NCI-H2029 (cell line): ENCODE results near the gene ENTHD1.

Experiments
- DNase-seq: peaks from one replicate; lab custom pipeline; 2025; lab: John Stamatoyannopoulos, UW

The ENTHD1 gene, protein sequence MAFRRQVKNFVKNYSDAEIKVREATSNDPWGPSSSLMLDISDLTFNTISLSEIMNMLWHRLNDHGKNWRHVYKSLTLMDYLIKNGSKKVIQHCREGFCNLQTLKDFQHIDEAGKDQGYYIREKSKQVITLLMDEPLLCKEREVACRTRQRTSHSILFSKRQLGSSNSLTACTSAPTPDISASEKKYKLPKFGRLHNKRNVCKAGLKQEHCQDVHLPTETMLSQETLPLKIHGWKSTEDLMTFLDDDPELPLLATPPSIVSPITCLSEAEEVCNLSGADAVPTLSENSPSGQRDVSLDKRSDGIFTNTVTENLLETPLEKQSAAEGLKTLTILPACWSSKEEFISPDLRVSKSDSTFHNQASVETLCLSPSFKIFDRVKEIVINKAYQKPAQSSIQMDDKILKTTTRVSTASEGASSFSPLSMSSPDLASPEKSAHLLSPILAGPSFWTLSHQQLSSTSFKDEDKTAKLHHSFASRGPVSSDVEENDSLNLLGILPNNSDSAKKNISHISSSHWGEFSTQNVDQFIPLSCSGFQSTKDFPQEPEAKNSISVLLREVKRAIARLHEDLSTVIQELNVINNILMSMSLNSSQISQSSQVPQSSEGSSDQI

DNA sequence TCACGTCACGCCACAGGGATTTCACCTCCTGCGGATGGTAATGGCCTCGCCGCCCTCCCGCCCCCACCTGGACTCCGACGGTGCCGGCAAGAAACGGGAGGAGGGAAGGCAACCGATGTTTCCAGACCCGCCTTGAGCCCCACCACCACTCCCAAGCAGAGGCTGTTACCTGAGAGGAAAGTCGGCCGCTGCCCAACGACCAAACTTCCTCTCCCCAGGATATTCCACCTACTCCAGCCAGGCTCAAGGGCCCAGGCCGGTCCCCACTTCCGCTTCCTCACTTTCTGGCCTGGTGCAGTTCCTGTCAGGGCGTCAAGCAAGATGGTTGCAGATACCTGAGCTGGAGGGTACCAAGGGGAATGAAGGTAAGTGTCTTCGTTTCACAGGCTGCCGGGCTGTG, at the start of gene ENTHD1:
Gene ENTHD1, minus strand, starts transcription at position 235 of the 400 bp plus-strand sequence. CDS start 6,012 bp downstream, outside the sequence.
- DNase-seq = no peak

DNA sequence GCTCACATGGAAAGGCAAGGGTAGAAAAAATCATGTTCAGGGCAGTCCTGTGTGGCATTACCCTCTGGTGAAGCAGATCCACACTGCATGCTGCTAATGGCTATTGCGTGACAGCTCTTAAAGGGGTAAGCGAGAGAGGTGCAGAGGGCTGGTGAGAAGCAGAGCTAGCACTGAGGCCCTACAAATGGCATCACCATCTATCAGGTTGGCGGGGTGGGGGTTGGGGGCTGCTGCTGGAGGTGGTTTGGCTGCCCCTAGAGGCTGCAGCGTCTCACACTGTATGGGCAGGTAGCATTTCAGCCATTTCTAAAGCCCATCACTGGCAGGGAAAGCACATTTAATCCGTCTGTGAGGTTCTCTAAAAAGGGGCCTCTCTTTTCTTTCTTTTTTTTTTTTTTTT, 49.8 kb upstream of the ENTHD1 start:
- peak; percentile 40 for DNase-seq

DNA sequence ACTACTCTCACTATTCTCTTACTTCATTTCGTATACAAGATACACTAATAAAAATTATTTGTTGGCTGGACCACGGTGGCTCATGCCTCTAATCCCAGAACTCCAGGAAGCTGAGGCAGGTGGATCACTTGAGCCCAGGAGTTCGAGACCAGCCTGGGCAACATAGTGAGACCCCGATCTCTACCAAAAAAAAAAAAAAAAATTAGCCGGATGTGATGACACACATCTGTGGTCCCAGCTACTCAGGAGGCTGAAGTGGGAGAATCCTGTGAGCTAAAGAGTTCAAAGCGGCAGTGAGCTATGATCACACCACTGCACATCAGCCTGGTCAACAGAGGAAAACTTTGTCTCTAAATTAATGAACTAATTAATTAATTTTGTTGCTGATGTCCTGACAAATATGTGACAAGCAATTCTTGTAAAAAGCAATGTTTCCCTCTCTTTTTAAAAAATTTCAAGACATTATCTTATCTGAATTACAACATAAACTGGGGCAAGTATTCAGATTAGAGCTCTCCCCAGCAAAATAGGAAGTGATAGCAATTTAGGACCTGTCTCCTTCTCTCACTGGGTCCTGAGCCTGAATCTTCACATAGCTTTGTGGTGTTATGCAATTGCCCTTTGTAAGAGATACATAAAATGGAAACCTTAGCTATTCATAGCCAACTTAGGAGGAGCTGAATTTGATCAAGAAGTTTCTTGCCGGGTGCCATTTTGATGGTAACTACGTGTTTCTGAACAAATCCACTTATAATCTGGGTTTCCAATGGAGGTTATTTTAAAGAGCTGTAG, 49.1 kb upstream of the ENTHD1 start:
- DNase-seq = no peak

DNA sequence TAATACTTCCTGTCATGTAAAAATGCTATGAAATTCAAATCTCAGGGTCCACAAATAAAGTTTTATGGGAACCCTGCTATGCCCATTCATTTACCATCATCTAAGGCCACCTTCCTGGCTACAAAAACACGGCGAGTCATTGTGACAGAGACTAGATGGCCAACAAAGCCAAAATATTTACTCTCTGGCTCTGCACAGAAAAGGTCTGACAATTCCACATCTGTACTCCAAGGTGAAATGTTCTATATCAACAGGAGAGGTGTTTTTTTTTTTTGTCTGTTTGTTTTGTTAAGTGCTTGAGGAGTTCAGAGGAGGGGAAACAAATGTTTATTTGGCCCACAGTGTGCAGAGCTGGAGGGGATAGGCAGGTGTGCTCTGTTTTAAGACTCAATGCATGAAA, 48.0 kb upstream of the ENTHD1 start:
- DNase-seq = peak; percentile 83

DNA sequence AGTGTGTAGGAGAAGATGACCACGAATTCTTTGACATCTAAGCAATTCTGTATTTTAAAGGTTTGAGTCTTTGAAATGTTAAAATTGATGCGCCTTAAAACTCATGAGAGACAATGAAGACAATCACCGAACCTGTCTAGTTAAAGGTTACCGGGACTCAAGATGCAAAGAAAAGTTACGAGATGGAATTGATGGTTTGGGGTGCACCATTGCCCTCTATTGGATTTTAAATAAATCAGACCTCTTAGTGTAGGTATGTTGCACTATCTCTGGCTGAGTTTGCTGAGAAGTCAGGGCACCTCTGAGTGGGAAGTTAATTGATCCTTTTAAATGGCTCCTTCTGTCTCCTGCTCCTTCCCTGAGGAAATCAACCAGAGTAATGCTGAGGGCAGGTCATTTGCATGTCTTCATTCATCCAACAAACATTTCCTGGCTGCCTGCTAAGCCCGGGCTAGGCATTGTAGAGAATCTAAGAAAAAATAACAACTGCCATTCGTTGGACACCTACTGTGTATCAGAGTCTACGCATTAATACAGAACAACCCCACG, 47.3 kb upstream of the ENTHD1 start:
- no peak for DNase-seq

DNA sequence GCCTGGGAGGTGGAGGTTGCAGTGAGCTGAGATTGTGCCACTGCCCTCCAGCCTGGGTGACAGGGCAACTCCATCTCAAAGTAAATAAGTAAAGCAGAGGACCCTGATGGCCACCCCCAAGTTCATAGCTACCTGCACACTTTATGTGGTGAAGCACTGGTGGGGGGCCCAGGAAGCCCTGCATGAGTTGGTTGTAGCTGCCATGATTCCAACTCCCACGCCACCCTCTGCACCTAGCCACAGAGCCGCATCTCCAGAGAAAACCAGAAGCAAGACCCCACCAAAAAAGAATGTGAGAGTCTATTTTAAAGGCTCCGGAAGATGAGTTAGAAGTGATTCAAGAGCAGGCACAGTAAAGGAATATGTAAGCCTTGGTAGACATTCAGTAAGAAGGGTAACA, 46.3 kb upstream of the ENTHD1 start:
- no peak for DNase-seq

DNA sequence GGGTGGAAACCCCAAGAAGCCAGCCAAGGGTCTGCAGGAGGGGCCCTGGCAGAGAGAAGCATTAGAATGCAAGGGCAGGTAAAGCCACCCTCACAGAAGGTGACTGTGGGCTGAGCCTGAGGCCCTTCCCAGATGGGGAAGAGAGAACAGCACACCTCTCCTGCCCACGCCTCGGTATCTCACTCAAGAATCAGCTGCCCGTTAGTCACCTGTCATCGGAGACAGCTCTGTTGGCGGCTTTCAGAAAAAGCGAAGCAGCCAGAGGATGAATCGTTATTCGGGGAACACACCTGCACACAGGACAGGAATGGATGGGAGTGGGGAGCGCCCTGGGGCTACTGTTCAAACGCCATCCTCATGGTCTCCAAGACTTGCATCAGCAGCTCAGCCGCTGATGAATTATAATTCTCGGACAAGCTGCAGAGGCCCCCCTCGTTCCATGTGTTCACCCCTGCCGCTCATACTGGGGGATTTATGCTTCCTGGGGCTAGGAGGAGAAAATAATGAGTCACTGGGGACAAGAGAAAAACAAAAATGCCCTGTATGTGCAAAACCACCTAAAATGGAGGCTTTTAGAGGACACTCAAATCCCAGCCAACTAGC, 45.0 kb upstream of the ENTHD1 start:
- no peak for DNase-seq

DNA sequence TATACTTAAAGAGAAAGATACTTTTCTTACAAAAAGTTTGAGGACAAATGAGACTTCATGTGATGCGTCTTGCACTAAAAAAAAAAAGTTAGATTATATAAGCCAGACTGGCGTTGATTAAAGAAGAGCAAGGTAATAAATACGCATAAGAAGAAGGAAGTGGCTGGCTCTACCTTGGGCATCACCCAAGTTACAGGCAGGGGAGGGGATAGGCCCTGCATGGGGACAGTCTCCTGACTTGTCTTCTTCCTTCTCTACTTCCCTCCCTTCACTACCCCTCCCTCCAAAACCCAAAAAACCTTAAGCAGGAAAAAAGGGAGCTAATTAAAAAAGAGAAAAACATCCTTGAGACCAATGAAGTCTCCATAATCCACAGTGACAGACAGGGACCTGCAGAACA, 44.3 kb upstream of the ENTHD1 start:
- DNase-seq = no peak

DNA sequence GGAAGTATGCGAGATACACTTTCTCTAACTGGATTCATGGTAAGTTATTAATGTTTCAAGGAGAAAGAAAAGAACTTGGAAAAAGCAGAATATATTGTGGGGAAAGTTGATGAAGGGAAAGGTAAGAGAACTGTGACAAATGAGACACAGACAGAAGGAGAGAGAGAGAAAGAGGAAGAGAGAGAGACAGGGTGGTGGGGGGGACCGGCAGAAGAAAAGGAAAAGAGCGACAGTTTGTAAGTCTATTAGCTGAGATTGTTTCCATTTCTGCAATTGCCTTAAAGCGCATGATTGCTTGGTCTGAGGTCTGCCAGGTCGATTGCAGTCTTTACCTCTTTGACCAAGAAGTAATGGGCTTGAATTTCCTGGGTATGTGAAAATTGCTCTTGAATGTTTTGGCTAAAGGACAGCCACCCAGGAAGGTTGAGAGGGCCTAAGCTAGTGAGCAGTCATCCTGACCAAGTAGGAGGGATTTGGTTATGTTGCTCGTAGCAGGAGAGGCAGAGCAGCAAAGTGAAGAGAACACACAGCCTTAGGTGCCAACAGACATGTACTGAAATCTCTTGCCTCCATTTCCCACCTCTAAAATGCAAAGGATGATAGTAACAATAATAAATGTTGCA, 43.1 kb upstream of the ENTHD1 start:
- no peak for DNase-seq

DNA sequence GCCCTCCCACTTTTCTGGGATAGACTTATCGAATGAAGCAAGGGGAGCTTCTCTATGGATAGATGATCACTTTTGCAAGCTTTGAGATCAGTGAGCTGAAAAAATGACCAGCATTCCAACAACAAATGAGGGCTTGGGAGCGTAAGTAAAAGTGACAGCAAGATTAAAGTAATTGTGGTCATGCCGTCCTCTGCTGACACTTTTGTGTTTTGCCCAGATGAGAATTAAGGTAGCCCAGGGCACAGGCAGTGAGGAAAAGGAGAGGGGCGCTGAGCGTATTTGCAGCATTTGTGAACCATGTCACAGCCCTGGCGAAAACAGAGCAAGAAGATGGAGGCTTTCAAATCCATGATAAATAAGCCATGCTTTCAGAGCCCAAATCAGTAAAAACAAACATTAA, 42.1 kb upstream of the ENTHD1 start:
- no peak for DNase-seq

DNA sequence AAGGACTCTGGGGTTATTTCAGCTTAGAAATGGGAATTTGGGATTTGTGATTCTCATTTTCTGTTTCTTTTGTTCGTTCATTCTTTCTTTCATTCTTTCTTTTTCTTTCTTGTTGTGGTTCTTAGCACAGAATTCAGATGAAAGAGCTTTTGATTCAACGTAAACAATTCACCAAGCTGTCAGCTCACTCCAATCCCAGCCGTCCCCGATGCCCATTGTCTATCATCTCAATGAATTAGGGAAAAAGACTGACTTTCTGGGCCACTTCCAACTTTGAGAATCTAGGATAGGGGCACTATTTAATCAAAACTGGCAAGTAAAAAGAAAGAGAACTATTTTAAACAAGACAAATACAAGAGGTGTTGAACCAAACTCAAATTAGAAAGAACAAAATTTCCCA, 41.6 kb upstream of the ENTHD1 start:
- no peak for DNase-seq

DNA sequence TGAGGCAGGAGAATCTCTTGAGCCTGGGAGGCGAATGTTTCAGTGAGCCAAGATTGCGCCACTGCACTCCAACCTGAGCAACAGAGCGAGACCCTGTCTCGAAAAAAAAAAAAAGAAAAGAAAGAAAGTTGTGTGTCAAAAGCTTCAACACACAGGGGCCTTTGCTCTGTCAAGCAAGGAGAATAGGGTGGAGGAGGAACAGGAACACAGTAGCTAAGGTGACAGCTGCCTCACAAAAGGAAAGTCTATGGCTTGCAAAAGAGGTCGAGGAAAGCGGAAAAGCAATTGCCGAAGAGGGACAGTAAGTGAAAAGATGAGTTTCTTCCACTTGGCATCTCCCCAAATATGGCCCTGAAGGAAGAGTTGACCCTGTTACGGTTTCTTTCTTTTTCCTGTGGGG, 40.2 kb upstream of the ENTHD1 start:
- no peak for DNase-seq

DNA sequence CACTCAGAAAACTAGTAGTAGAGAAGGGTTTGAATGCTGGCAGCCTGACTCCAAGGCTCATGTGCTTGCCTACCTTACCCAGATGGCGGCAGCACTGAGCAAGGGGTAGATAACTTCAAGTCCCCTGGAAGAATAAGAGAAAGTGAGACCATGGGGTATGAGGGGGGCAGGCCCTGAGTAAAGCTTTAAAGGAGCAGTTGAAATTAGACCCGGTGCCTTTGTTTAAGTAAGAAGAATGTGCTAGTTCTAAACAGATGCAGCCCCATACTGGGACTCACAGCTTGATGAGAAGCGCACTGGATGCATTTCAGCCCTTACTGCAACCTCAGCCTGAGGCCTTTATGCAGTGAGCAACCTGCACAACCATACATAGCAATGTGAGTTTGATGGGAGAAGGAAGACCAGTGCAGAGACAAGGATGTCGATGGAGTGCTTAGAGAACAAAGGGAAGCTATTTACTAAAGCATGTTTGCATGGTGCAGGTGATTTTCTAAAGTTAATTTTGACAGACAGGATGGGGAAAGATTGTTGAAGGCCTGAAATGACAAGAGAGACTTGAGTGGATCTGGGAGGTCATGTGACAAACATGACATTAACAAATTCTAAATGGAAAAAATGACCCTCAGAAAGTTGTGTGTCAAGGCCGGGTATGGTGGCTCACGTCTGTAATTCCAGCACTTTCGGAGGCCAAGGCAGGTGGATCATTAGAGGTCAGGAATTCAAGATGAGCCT, 39.5 kb upstream of the ENTHD1 start:
- DNase-seq = no peak

DNA sequence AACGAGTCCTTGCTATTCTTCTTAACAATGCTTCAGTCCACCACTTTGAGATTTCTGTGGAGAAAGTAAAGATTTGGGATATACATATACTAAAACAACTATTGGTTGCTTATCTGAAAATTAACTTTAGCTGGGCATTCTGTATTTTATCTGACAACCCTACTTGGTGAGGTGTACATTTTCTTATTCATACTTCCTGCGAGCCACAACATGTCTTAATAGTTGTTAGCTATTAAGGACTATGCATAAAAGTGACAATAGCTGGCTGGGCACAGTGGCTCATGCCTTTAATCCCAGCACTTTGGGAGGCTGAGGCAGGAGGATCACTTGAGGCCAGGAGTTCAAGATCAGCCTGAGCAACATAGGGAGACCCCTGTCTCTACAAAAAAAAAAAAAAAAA, 38.6 kb upstream of the ENTHD1 start:
- no peak for DNase-seq

DNA sequence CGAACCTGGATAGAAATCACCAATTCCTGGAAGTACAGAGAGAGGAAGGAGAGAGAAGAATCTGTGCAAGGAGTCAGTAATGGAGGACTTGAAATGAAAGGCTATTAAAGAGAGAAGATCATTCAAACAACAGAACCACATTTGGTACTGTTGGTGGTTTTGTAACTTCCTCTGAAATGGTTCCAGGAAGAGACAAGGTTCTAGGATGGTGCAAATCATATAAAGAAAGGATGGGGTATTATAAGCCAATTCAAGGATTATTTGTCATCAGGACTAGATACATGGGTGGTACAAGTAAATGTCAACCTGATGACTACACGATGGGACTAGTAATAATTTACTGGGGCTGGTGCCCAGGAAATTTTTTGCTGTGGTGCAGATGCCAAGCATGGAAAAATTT, 37.7 kb upstream of the ENTHD1 start:
- no peak for DNase-seq

DNA sequence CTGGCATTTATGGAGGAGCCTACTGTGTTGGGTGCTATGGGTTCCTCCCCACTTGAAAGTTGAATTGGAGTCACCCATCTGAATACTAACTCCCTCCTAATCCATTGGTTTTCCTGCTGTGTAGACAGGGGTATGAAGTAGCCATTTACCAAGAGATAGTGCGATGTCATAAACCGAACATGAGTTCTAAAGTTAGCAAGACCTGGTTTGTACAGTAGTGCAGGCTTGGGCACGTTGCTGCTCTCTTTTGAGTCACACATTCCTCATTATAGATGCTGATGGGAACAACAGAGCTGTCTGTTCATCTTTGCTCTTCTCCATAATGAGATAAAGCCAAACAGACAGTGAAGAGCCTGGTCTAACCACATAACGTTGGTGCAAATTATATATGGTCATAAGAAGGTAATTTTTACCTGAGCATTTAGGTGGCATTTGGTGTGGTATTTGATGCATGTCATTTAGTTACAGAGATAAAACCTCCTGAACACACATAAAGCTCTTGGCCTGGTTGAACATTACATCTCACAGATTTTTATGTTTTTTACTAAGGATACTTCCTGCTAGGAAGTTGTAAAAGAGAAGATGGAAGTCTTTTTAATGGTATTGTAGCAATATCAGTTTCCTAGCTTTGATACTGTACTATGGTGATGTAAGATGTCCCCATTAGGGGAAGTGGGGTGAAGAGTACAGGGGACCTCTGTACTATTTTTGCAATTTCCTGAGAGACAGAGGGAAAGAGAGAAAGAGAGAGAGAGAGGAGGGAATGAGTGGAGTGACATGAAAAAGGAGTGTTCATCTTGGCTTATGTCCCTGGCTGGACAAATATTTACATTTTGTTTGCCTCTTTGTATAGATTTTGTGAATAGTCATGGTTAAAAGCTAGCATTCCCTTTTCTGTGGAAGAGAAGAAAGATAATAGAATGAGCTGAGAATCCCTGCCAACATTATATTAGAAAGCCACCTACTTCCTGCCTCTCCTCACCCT, 35.3 kb upstream of the ENTHD1 start:
- DNase-seq = no peak

DNA sequence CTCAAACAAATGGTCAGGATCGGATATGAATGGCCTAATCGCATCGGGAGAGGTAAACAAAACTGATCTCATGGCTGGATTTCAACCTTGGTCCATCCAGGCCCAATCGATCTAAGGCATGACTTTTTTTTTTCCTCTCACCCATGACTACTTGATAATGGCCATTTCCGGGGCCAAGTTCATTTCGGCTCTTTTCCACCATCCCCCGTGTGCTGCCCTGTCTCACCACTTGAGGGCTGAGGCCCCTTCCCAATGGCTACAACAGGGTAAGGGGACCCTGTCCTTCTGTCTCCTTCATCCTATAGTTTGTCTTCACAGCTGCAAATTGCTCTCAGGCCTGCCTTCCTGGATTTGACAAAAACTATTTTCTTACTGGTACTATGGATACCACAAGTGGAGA, 34.0 kb upstream of the ENTHD1 start:
- DNase-seq = no peak

DNA sequence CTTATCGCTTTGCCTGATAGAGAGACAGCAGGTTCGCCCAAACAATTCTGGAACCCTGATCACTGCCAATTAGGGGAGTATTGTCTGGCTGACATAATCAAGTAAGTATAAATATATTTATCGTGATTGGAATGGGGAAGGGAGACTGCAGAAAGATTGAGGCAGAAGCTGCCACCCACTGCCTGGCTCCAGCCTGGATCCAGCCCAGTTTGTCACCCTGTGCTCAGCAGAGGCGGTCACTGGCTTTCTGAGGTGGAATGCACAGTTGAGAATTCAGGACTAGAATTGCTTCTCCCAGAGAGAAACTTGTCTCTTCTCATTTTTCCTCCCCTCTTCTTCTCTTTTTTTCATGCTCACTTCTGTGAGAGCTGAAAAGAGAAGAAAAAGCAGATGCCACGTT, 33.2 kb upstream of the ENTHD1 start:
- DNase-seq = no peak

DNA sequence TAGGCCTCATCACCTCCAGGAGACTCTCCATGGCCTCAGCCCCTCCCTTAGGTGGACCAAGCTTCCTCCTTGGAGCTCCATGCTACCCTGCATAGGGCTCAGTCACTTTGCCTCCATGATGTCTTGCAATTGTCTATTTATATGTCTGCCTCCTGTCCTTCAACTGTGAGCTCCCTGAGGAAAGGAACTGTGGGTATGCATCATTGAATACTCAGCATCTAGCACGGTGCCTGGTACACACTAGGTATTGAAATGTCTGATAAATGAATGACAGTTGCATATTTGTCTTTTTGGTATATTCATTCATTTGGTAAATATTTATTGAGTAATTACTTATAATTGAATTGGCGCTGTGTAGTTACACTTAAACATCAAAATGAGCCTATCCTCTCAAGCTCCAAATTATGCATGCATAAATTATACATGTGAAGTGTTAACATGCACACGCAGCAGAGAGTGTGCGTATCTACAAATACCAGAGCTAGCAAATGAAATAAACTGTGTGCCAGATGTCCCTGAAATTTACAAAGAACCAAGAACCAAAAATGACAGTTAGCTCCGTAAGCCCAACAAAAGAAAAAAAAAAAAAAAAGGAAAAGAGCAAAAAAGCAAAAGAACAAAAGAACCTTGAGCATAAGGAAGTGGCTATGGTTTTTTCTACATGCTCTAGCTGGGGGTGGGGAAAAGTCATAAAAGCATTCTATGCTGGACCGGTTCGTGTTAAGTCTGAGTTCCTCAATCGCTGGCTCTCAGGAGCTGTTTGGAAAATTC, 32.5 kb upstream of the ENTHD1 start:
- no peak for DNase-seq
